ENCODE measurements around the gene LYPD6B. TPM values are rescaled to one million over a fixed set of nuclear protein-coding genes. Genes with fewer than 3 reads are reported as not detected.

LYPD6B gene
- total and polyA plus RNA-seq, 2 donors (not counting 3 experiments of a cell fraction or from before 2014, with no cell fraction given) = not detected

GRCh38 chr2:149077861-149078260, 39.4 kb downstream of the LYPD6B start:
- BruUV-seq (replicated peaks) = no TSS peak

More at GRCh38 chr2:149077861-149078260, 39.4 kb downstream of the LYPD6B start:
- Histone ChIP-seq H3K36me3 (ENCODE audit: control insufficient read depth in 2 of 2, extremely low read depth in 1 of 2, insufficient read depth in 2 of 2, low read length in 2 of 2) (no peaks in the 10 kb centered on the region), H4K20me1 (replicated peaks; ENCODE audit: control insufficient read depth, extremely low read depth, insufficient read depth, low read length) (no peaks in the 10 kb centered on the region), H3K4me1 (ENCODE audit: control insufficient read depth, extremely low read depth, insufficient read depth, low read length) (no peaks in the 10 kb centered on the region), H3K4me3 (replicated peaks in 1 of 3; ENCODE audit: insufficient read depth in 1 of 3, low read depth in 1 of 3, low read length in 3 of 3) (no peak overlapping the region), H3K9me3 (replicated peaks; ENCODE audit: control insufficient read depth, insufficient read depth, low read length) (no peaks in the 10 kb centered on the region), H3K79me2 (ENCODE audit: control insufficient read depth, insufficient read depth, low read length) (no peaks in the 10 kb centered on the region), H3K9ac (replicated peaks; ENCODE audit: extremely low read depth, insufficient read depth, low read length) (no peak overlapping the region), H2AFZ (ENCODE audit: low read depth, low read length) (no peak overlapping the region), H3K27ac (ENCODE audit: insufficient read depth, low read depth, low read length) (no peak overlapping the region), H3K4me2 (ENCODE audit: insufficient read depth, low read length) (no peak overlapping the region), H3K27me3 (ENCODE audit: control insufficient read depth in 2 of 2, insufficient read depth in 2 of 2, low read length in 2 of 2) (no peaks in the 10 kb centered on the region), H3K9me1 (replicated peaks; ENCODE audit: control insufficient read depth, extremely low read depth, insufficient read depth, low read length) (no peaks in the 10 kb centered on the region)
- dilution Hi-C loops (cut with MboI; ENCODE audit: extremely low pct_ligation_motif_present, low sequenced_read_pairs) = no loop called here
- intact Hi-C loops (cut with micrococcal nuclease) = no loop called here
- no peak for DNase-seq (ENCODE audit: low read depth, low spot score)
- ChIA-PET CTCF (interaction anchor here (1.2 kb wide), 1 partner anchor 410 kb away, joined by 3 read pairs; no protein-coding TSS in a partner anchor), POLR2A (no interaction called here)
- FAIRE-seq = no peak
- TF ChIP-seq MAX (IDR thresholded peaks at IDR 0.05; ENCODE audit: insufficient read depth, insufficient read length) (no peak), MYC (IDR thresholded peaks at IDR 0.05; ENCODE audit: low read depth, low read length) (no peak), FOS (IDR thresholded peaks at IDR 0.05; ENCODE audit: borderline replicate concordance, insufficient read depth, low read length) (no peak), POLR2A (IDR thresholded peaks at IDR 0.05; ENCODE audit: low read depth, low read length) (no peak), GATA2 (IDR thresholded peaks at IDR 0.05; ENCODE audit: insufficient read depth, insufficient read length, low read depth, low read length) (no peak), JUN (IDR thresholded peaks at IDR 0.05; ENCODE audit: borderline replicate concordance, insufficient read depth, insufficient read length, low read depth) (no peak), POLR2AphosphoS5 (IDR thresholded peaks at IDR 0.05; ENCODE audit: insufficient read depth, low read depth, low read length) (no peak), CTCF (IDR thresholded peaks at IDR 0.05; ENCODE audit: extremely low read depth in 1 of 2, insufficient read depth in 1 of 2, low read depth in 1 of 2, low read length in 2 of 2) (no peak), EZH2 (IDR thresholded peaks at IDR 0.05; ENCODE audit: borderline replicate concordance, low read depth, low read length, severe bottlenecking) (no peak)

All from endothelial cell of umbilical vein (primary cell).